SK-N-SH (cell line): ENCODE measurements around the gene IFI27L1. TPM values are rescaled to one million over a fixed set of nuclear protein-coding genes. Genes with fewer than 3 reads are reported as not detected.

Experiments used
- CTCF ChIA-PET: fragments of 300-600, 350-600 bp; formaldehyde crosslinking; extraction: SDS; loops from one replicate; lab custom pipeline; 2021; lab: Yijun Ruan, JAX
- POLR2A ChIA-PET: fragments of 350-600 bp; sonication (Branson Sonifier 250); formaldehyde crosslinking; extraction: SDS; loops from one replicate; lab custom pipeline; 2020; ENCODE audit warnings: antibody characterized with exemption, inconsistent platforms; lab: Yijun Ruan, JAX
- DNase-seq: peaks from one replicate; pipeline ENCODE4 v3.0.0; 2012
- H2AFZ ChIP-seq: fragments of 200-600 bp; sonication (generic); 2 replicates; pipeline ENCODE4 v1.8.1; 2016; ENCODE audit warnings: antibody characterized with exemption, mild to moderate bottlenecking, low read depth
- H3F3A ChIP-seq: fragments of 200-600 bp; sonication (generic); replicated peaks from 2 replicates; pipeline ENCODE3; 2016; ENCODE audit warnings: antibody characterized with exemption, mild to moderate bottlenecking; ENCODE audit not compliant: insufficient read depth
- H3K27ac ChIP-seq, 2 experiments: fragments of 200-500 bp in 1 of 2; fragments of 200-600 bp in 1 of 2; sonication (Bioruptor generic) in 1 of 2; sonication (generic), shearing (Covaris generic) in 1 of 2; 2 replicates each; pipeline versions ENCODE4 v1.5.1 to v1.6.1; 2014 to 2016; ENCODE audit warnings: low read depth in 2 of 2, inconsistent platforms in 1 of 2, low read length in 1 of 2, mild to moderate bottlenecking in 1 of 2, mixed read lengths in 1 of 2
- H3K27me3 ChIP-seq: fragments of 200-600 bp; sonication (generic), shearing (Covaris generic); 2 replicates; pipeline ENCODE4 v1.6.1; 2016; ENCODE audit warnings: mixed run types; ENCODE audit not compliant: insufficient read depth
- H3K36me3 ChIP-seq, 2 experiments: fragments of 200-500 bp in 1 of 2; fragments of 200-600 bp in 1 of 2; sonication (Bioruptor generic) in 1 of 2; sonication (generic) in 1 of 2; replicated peaks in 1 of 2; 2 replicates each; pipeline versions ENCODE3 to v1.5.1; 2014 to 2016; ENCODE audit warnings: low read length in 1 of 2, mild to moderate bottlenecking in 1 of 2; ENCODE audit not compliant: insufficient read depth in 2 of 2, control insufficient read depth in 1 of 2
- H3K4me1 ChIP-seq, 2 experiments: fragments of 200-500 bp in 1 of 2; fragments of 200-600 bp in 1 of 2; sonication (Bioruptor generic) in 1 of 2; sonication (generic), shearing (Covaris generic) in 1 of 2; 2 replicates each; pipeline versions ENCODE4 v1.5.1 to v1.6.1; 2014 to 2016; ENCODE audit warnings: low read depth in 1 of 2, low read length in 1 of 2, mixed run types in 1 of 2; ENCODE audit not compliant: insufficient read depth in 2 of 2, control insufficient read depth in 1 of 2
- H3K4me2 ChIP-seq: fragments of 200-600 bp; sonication (generic), shearing (Covaris generic); 2 replicates; pipeline ENCODE4 v1.6.1; 2017; ENCODE audit warnings: mixed run types
- H3K4me3 ChIP-seq, 2 experiments: fragments of 200-500 bp in 1 of 2; fragments of 200-600 bp in 1 of 2; sonication (Bioruptor generic) in 1 of 2; sonication (generic), shearing (Covaris generic) in 1 of 2; 2 replicates each; pipeline versions ENCODE4 v1.5.1 to v1.8.1; 2014 to 2016; ENCODE audit warnings: low read depth in 2 of 2, inconsistent platforms in 1 of 2, low read length in 1 of 2, mild to moderate bottlenecking in 1 of 2, mixed read lengths in 1 of 2, moderate library complexity in 1 of 2
- H3K79me2 ChIP-seq: fragments of 200-600 bp; sonication (generic); 2 replicates; pipeline ENCODE4 v1.8.1; 2017; ENCODE audit warnings: mild to moderate bottlenecking; ENCODE audit not compliant: insufficient read depth
- H3K9ac ChIP-seq: fragments of 200-600 bp; sonication (generic); 2 replicates; pipeline ENCODE4 v1.6.1; 2017; ENCODE audit warnings: mixed run types
- H3K9me2 ChIP-seq: fragments of 200-600 bp; sonication (generic); 2 replicates; pipeline ENCODE4 v1.6.1; 2017; ENCODE audit warnings: mixed run types
- H3K9me3 ChIP-seq: fragments of 200-600 bp; sonication (generic); 2 replicates; pipeline ENCODE4 v1.6.1; 2017; ENCODE audit warnings: mixed run types, mild to moderate bottlenecking, moderate library complexity
- H4K20me1 ChIP-seq: fragments of 200-600 bp; sonication (generic); 2 replicates; pipeline ENCODE4 v1.6.1; 2017; ENCODE audit warnings: mild to moderate bottlenecking, mixed run types; ENCODE audit not compliant: insufficient read depth
- CHD2 ChIP-seq: fragments of 150-350 bp; IDR thresholded peaks from 2 replicates; pipeline ENCODE4 v1.6.1; 2018; ENCODE audit warnings: low read length; ENCODE audit not compliant: partially characterized antibody
- CTCF ChIP-seq: fragments of 200-600 bp; sonication (generic); IDR thresholded peaks from 2 replicates; pipeline ENCODE4 v1.6.1; 2017; ENCODE audit warnings: antibody characterized with exemption, mild to moderate bottlenecking, moderate library complexity
- FOXJ3 ChIP-seq: sonication (generic); formaldehyde crosslinking; IDR thresholded peaks from 2 replicates; pipeline ENCODE4 v1.5.1; 2020; ENCODE audit warnings: mild to moderate bottlenecking, missing genetic modification reagents
- GATA2 ChIP-seq: sonication (generic); formaldehyde crosslinking; IDR thresholded peaks from 2 replicates; pipeline ENCODE4 v1.5.0; 2020; ENCODE audit warnings: mild to moderate bottlenecking, missing genetic modification reagents
- IRF3 ChIP-seq: fragments of 150-350 bp; IDR thresholded peaks from 2 replicates; pipeline ENCODE4 v1.6.1; 2016; ENCODE audit warnings: mild to moderate bottlenecking, low read depth, low read length
- MAX ChIP-seq: IDR thresholded peaks from 2 replicates; pipeline ENCODE4 v1.4.0; 2012; ENCODE audit warnings: low read depth
- MEF2A ChIP-seq: IDR thresholded peaks from 2 replicates; pipeline ENCODE4 v1.4.0; 2012; ENCODE audit warnings: low read depth, borderline replicate concordance
- NFIC ChIP-seq: IDR thresholded peaks from 2 replicates; pipeline ENCODE4 v1.4.0; 2012; ENCODE audit warnings: borderline replicate concordance
- POLR2AphosphoS5 ChIP-seq: IDR thresholded peaks from 2 replicates; pipeline ENCODE4 v1.6.1; 2012; ENCODE audit warnings: low read depth, low read length
- RAD21 ChIP-seq: IDR thresholded peaks from 2 replicates; pipeline ENCODE4 v1.6.1; 2012; ENCODE audit warnings: mild to moderate bottlenecking, low read length
- RCOR1 ChIP-seq: fragments of 150-350 bp; IDR thresholded peaks from 2 replicates; pipeline ENCODE4 v1.6.1; 2017; ENCODE audit warnings: antibody characterized with exemption, low read length
- SMC3 ChIP-seq: IDR thresholded peaks from 2 replicates; pipeline ENCODE4 v1.6.1; 2012; ENCODE audit warnings: low read depth, low read length, improper control_type of control experiment
- USF1 ChIP-seq: IDR thresholded peaks from 2 replicates; pipeline ENCODE4 v1.4.0; 2012; ENCODE audit warnings: low read depth, borderline replicate concordance
- USF2 ChIP-seq: fragments of 150-350 bp; IDR thresholded peaks from 2 replicates; pipeline ENCODE4 v1.6.1; 2017; ENCODE audit warnings: antibody characterized with exemption, low read length, low read depth, borderline replicate concordance
- WGBS: methylation state at CpG from one replicate; pipeline ENCODE4 v1.1.6; 2017; ENCODE audit warnings: low lambda C conversion rate; 5-methylcytosine and 5-hydroxymethylcytosine counted together
- polyA plus RNA-seq, 3 experiments: library from polyadenylated mRNA; depleted of rRNA; stranded (reverse); fragments of >200 nt; gene quantifications; 2 replicates each; pipeline ENCODE4 v1.2.3, GENCODE V29; 2012

Gene IFI27L1
- polyA plus RNA-seq, 1 of the 3 experiments (the other 2 are of a cell fraction), result 35.3 TPM

- Histone ChIP-seq H3K9me2 (no peaks in the 10 kb centered on the region), H4K20me1 (no peaks in the 10 kb centered on the region), H3K4me2 (no peak overlapping the region), H3K36me3 (no peaks in the 10 kb centered on the region), H3K9me3 (no peaks in the 10 kb centered on the region), H3K27me3 (no peaks in the 10 kb centered on the region), H3K9ac (no peak overlapping the region), H3F3A (no peaks in the 10 kb centered on the region), H3K27ac (no peak overlapping the region), H2AFZ (no peak overlapping the region), H3K4me1 (peaks cover 0 to 14% of the 10 kb centered on the region in 2 experiments; a peak in 1 of 4 replicates), H3K4me3 (no peak overlapping the region), H3K79me2 (no peaks in the 10 kb centered on the region)
- TF ChIP-seq CTCF (peak; percentile 78), GATA2 (CRISPR knock-in tag) (no peak; the same call in 1 of the 2 replicates), RAD21 (peak; percentile 74), USF2 (no peak), FOXJ3 (no peak), IRF3 (no peak), CHD2 (no peak), USF1 (no peak), POLR2AphosphoS5 (no peak), NFIC (no peak), MEF2A (no peak), MAX (no peak), RCOR1 (peak; percentile 26; the same call in 1 of the 2 replicates), SMC3 (peak; percentile 86)
- peak; percentile 80 for DNase-seq
- POLR2A ChIA-PET, result no interaction called here
- CTCF ChIA-PET, result interaction anchor here (0.6 to 10.8 kb wide), 40 partner anchors 7 to 664 kb away, joined by 3 to 132 read pairs (median 5); partner anchors contain the start of genes CCDC197, IFI27, IFI27L2 and OTUB2
- 28% methylated on average over 11 of the region's 12 CpGs for WGBS
Observed at GRCh38 chr14:94036313-94037167, 44.6 kb upstream of the IFI27L1 start.
